Liver (tissue), 9 donors: Measurements from ENCODE around the gene HOXD9. TPM values are rescaled to one million over a fixed set of nuclear protein-coding genes. Genes with fewer than 3 reads are reported as not detected.

ENCODE experiments used
- DNase-seq: peaks from one replicate; pipeline ENCODE4 v3.0.0-alpha.2; 2017; ENCODE audit warnings: low spot score
- H3K27ac ChIP-seq, 2 donors: one replicate each; pipeline ENCODE4 v1.7.0; 2013; ENCODE audit warnings: inconsistent platforms in 2 of 2, low read length in 2 of 2, control low read depth in 1 of 2, low read depth in 1 of 2, mild to moderate bottlenecking in 1 of 2
- H3K27me3 ChIP-seq, 4 donors: one replicate each; pipeline versions ENCODE4 v1.6.1 to v1.7.0; 2013; ENCODE audit warnings: low read length in 3 of 4, inconsistent platforms in 1 of 4, mild to moderate bottlenecking in 1 of 4, moderate library complexity in 1 of 4; ENCODE audit not compliant: control insufficient read depth in 4 of 4, insufficient read depth in 4 of 4
- H3K36me3 ChIP-seq, 4 donors: one replicate each; pipeline versions ENCODE4 v1.6.1 to v1.7.0; 2013; ENCODE audit warnings: low read length in 3 of 4, mild to moderate bottlenecking in 3 of 4, low read depth in 1 of 4, moderate library complexity in 1 of 4; ENCODE audit not compliant: control insufficient read depth in 4 of 4, insufficient read depth in 3 of 4
- H3K4me1 ChIP-seq, 4 donors: one replicate each; pipeline versions ENCODE4 v1.6.1 to v1.7.0; 2013; ENCODE audit warnings: low read length in 3 of 4, mild to moderate bottlenecking in 3 of 4, moderate library complexity in 1 of 4; ENCODE audit not compliant: control insufficient read depth in 4 of 4, insufficient read depth in 4 of 4
- H3K4me3 ChIP-seq, 3 donors: one replicate each; pipeline versions ENCODE4 v1.6.1 to v1.7.0; 2013; ENCODE audit warnings: low read length in 3 of 3, control low read depth in 1 of 3, low read depth in 1 of 3, mild to moderate bottlenecking in 1 of 3
- H3K9ac ChIP-seq, 2 donors: one replicate each; pipeline ENCODE4 v1.7.0; 2013; ENCODE audit warnings: low read length in 2 of 2, mild to moderate bottlenecking in 2 of 2, moderate library complexity in 2 of 2, control low read depth in 1 of 2, low read depth in 1 of 2
- H3K9me3 ChIP-seq, 4 donors: one replicate each; pipeline versions ENCODE4 v1.6.1 to v1.7.0; 2013; ENCODE audit warnings: low read length in 3 of 4; ENCODE audit not compliant: control insufficient read depth in 4 of 4
- EGR1 ChIP-seq, 2 donors: IDR thresholded peaks; 2 replicates each; pipeline ENCODE4 v1.6.1; 2016 to 2018; ENCODE audit warnings: antibody characterized with exemption in 2 of 2, low read depth in 2 of 2
- FOXA1 ChIP-seq: IDR thresholded peaks from 2 replicates; pipeline ENCODE4 v1.6.1; 2016; ENCODE audit warnings: antibody characterized with exemption
- FOXA2 ChIP-seq: IDR thresholded peaks from 2 replicates; pipeline ENCODE4 v1.6.1; 2016; ENCODE audit warnings: antibody characterized with exemption
- GABPA ChIP-seq, 2 donors: IDR thresholded peaks in 1 of 2; conservative IDR thresholded peaks in 1 of 2; 2 replicates each; pipeline ENCODE4 v1.6.1; 2016; ENCODE audit warnings: antibody characterized with exemption in 2 of 2, mild to moderate bottlenecking in 1 of 2, moderate library complexity in 1 of 2
- HNF4A ChIP-seq, 2 donors: conservative IDR thresholded peaks; 2 replicates each; pipeline ENCODE4 v1.6.1; 2016; ENCODE audit warnings: antibody characterized with exemption in 2 of 2, mild to moderate bottlenecking in 2 of 2
- HNF4G ChIP-seq: IDR thresholded peaks from 2 replicates; pipeline ENCODE4 v1.6.1; 2016; ENCODE audit warnings: antibody characterized with exemption
- JUND ChIP-seq, 2 donors: IDR thresholded peaks; 2 replicates each; pipeline ENCODE4 v1.6.1; 2016; ENCODE audit warnings: antibody characterized with exemption in 2 of 2
- NR2F2 ChIP-seq: IDR thresholded peaks from 2 replicates; pipeline ENCODE4 v1.6.1; 2016; ENCODE audit warnings: antibody characterized with exemption
- RAD21 ChIP-seq, 2 donors: IDR thresholded peaks; 2 replicates each; pipeline ENCODE4 v1.6.1; 2016; ENCODE audit warnings: antibody characterized with exemption in 2 of 2, mild to moderate bottlenecking in 2 of 2
- RXRA ChIP-seq, 2 donors: IDR thresholded peaks; 2 replicates each; pipeline ENCODE4 v1.6.1; 2017 to 2018; ENCODE audit warnings: antibody characterized with exemption in 2 of 2, mild to moderate bottlenecking in 1 of 2
- SP1 ChIP-seq: IDR thresholded peaks from 2 replicates; pipeline ENCODE4 v1.6.1; 2018; ENCODE audit warnings: antibody characterized with exemption, mild to moderate bottlenecking
- TAF1 ChIP-seq: conservative IDR thresholded peaks from 2 replicates; pipeline ENCODE4 v1.6.1; 2016; ENCODE audit warnings: antibody characterized with exemption, mild to moderate bottlenecking
- YY1 ChIP-seq: IDR thresholded peaks from 2 replicates; pipeline ENCODE4 v1.6.1; 2016; ENCODE audit warnings: antibody characterized with exemption, mild to moderate bottlenecking
- WGBS: extraction: QIAGEN DNeasy Blood & Tissue Kit; methylation state at CpG from one replicate; pipeline ENCODE4 v1.1.7; 2013; 5-methylcytosine and 5-hydroxymethylcytosine counted together
- polyA plus RNA-seq, 2 donors: library from polyadenylated mRNA; stranded (reverse) in 1 of 2; unstranded in 1 of 2; fragments of 200-250 nt in 1 of 2; fragments of >200 nt in 1 of 2; fragmentation: Nextera tagmentation in 1 of 2; extraction: Ambion mirVana in 1 of 2; gene quantifications; one replicate each; pipeline versions ENCODE4 v1.2.1 to v1.2.3, GENCODE V29; 2013 to 2015
- total RNA-seq, 2 donors: library from RNA; depleted of rRNA; stranded (reverse); fragments of >200 nt; gene quantifications; one replicate each; pipeline ENCODE4 v1.2.3, GENCODE V29; 2014
- TF ChIP-seq, protein P1 (sequence below): IDR thresholded peaks from 2 replicates; pipeline ENCODE4 v1.6.1; 2016; ENCODE audit warnings: antibody characterized with exemption
- TF ChIP-seq, protein P2 (sequence below): IDR thresholded peaks from 2 replicates; pipeline ENCODE4 v1.6.1; 2016; ENCODE audit warnings: antibody characterized with exemption
- TF ChIP-seq, protein P3 (sequence below): IDR thresholded peaks from 2 replicates; pipeline ENCODE4 v1.6.1; 2016; ENCODE audit warnings: antibody characterized with exemption
- TF ChIP-seq, protein P4 (sequence below): fragments of 150-350 bp; IDR thresholded peaks from 2 replicates; pipeline ENCODE4 v1.5.1; 2017; ENCODE audit warnings: improper control_type of control experiment, low read depth, low read length; ENCODE audit not compliant: missing input control
- TF ChIP-seq, protein P5 (sequence below): IDR thresholded peaks from 2 replicates; pipeline ENCODE4 v1.6.1; 2016; ENCODE audit warnings: antibody characterized with exemption, mild to moderate bottlenecking
- donor health status: healthy.
- donor health status: healthy.
- donor health status: healthy.
- donor health status: healthy.
- donor health status: healthy.

HOXD9 gene
- total and polyA plus RNA-seq, 4 donors: 0.07 TPM; not detected in 3

DNA sequence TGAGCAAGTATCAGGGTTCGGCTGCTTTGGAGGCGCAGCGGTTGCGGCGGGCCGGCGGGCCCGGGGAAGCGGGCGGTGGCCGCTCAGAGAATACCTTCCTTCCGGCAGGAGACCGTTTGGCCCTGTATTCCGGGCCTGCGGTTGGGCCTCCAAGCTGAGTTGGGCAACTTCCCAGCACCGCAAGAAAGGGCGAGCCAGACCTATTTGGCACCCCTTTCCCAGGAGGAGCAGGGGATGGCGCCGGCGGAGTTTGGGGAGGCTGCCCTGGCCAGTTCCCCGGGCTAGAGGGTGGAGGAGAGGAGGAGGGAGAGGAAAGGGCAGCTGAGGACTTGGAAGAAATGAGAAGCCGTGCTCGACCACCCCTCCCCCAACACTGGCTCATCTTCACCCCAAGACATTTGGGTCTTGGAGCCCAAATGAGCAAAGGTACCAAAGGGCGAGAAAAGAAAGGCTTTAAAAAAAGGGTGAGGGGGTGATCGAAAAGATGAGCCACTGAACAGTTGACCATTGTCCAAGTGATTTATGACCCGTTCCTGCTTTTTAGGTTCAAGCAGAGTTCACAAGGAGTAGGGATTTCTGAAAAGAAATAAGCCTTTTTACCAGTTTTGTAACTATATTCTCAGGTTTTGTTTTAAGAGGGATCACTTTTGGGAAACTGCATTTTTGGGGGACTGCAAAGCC is 43.0 kb downstream of the HOXD9 start:
- H3K9me3 ChIP-seq: peaks cover 0 to 7% (median 0%) of the 10 kb centered on the region in 4 donors
- WGBS: 11% methylated on average over 26 of the region's 26 CpGs

More for the DNA sequence above, 43.0 kb downstream of the HOXD9 start:
- no peak overlapping the region for H3K4me3 ChIP-seq
- peaks cover 0 to 13% (median under 1%) of the 10 kb centered on the region in 4 donors for H3K4me1 ChIP-seq
- DNase-seq: no peak
- H3K27me3 ChIP-seq: peaks cover 8 to 35% (median 23%) of the 10 kb centered on the region in 4 donors
- TF ChIP-seq HNF4G (no peak), RXRA (IDR thresholded peaks at IDR 0.05) (no peak), TAF1 (no peak), FOXA1 (no peak), YY1 (no peak), NR2F2 (no peak), HNF4A (conservative IDR thresholded peaks at IDR 0.05) (no peak), EGR1 (IDR thresholded peaks at IDR 0.05; ENCODE audit: low read depth in 2 of 2) (no peak), GABPA (IDR thresholded peaks at IDR 0.05 in 1 of 2, conservative IDR thresholded peaks at IDR 0.05 in 1 of 2) (no peak), SP1 (no peak), RAD21 (IDR thresholded peaks at IDR 0.05) (no peak), FOXA2 (no peak), JUND (IDR thresholded peaks at IDR 0.05) (no peak)
- TF ChIP-seq, protein P1, sequence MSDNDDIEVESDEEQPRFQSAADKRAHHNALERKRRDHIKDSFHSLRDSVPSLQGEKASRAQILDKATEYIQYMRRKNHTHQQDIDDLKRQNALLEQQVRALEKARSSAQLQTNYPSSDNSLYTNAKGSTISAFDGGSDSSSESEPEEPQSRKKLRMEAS: no peak
- TF ChIP-seq, protein P2, sequence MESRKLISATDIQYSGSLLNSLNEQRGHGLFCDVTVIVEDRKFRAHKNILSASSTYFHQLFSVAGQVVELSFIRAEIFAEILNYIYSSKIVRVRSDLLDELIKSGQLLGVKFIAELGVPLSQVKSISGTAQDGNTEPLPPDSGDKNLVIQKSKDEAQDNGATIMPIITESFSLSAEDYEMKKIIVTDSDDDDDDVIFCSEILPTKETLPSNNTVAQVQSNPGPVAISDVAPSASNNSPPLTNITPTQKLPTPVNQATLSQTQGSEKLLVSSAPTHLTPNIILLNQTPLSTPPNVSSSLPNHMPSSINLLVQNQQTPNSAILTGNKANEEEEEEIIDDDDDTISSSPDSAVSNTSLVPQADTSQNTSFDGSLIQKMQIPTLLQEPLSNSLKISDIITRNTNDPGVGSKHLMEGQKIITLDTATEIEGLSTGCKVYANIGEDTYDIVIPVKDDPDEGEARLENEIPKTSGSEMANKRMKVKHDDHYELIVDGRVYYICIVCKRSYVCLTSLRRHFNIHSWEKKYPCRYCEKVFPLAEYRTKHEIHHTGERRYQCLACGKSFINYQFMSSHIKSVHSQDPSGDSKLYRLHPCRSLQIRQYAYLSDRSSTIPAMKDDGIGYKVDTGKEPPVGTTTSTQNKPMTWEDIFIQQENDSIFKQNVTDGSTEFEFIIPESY: no peak
- TF ChIP-seq, protein P3, sequence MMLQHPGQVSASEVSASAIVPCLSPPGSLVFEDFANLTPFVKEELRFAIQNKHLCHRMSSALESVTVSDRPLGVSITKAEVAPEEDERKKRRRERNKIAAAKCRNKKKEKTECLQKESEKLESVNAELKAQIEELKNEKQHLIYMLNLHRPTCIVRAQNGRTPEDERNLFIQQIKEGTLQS: no peak
- TF ChIP-seq, protein P4, sequence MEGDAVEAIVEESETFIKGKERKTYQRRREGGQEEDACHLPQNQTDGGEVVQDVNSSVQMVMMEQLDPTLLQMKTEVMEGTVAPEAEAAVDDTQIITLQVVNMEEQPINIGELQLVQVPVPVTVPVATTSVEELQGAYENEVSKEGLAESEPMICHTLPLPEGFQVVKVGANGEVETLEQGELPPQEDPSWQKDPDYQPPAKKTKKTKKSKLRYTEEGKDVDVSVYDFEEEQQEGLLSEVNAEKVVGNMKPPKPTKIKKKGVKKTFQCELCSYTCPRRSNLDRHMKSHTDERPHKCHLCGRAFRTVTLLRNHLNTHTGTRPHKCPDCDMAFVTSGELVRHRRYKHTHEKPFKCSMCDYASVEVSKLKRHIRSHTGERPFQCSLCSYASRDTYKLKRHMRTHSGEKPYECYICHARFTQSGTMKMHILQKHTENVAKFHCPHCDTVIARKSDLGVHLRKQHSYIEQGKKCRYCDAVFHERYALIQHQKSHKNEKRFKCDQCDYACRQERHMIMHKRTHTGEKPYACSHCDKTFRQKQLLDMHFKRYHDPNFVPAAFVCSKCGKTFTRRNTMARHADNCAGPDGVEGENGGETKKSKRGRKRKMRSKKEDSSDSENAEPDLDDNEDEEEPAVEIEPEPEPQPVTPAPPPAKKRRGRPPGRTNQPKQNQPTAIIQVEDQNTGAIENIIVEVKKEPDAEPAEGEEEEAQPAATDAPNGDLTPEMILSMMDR: no peak
- TF ChIP-seq, protein P5, sequence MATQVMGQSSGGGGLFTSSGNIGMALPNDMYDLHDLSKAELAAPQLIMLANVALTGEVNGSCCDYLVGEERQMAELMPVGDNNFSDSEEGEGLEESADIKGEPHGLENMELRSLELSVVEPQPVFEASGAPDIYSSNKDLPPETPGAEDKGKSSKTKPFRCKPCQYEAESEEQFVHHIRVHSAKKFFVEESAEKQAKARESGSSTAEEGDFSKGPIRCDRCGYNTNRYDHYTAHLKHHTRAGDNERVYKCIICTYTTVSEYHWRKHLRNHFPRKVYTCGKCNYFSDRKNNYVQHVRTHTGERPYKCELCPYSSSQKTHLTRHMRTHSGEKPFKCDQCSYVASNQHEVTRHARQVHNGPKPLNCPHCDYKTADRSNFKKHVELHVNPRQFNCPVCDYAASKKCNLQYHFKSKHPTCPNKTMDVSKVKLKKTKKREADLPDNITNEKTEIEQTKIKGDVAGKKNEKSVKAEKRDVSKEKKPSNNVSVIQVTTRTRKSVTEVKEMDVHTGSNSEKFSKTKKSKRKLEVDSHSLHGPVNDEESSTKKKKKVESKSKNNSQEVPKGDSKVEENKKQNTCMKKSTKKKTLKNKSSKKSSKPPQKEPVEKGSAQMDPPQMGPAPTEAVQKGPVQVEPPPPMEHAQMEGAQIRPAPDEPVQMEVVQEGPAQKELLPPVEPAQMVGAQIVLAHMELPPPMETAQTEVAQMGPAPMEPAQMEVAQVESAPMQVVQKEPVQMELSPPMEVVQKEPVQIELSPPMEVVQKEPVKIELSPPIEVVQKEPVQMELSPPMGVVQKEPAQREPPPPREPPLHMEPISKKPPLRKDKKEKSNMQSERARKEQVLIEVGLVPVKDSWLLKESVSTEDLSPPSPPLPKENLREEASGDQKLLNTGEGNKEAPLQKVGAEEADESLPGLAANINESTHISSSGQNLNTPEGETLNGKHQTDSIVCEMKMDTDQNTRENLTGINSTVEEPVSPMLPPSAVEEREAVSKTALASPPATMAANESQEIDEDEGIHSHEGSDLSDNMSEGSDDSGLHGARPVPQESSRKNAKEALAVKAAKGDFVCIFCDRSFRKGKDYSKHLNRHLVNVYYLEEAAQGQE: no peak
- no peak overlapping the region for H3K9ac ChIP-seq
- no peak overlapping the region for H3K27ac ChIP-seq
- H3K36me3 ChIP-seq: no peaks in the 10 kb centered on the region
